GM19463 (cell line): ENCODE measurements around the gene DMC1.

Source experiments
- ATAC-seq: cut with Tn5 transposase; IDR thresholded peaks from one replicate; pipeline ENCODE4 v1.9.1; 2021; ENCODE audit warnings: mild to moderate bottlenecking, moderate library complexity; ENCODE audit not compliant: unreplicated experiment

Gene DMC1

GRCh38 chr22:38567531-38568285, 2.3 kb downstream of the DMC1 start:
- no peak for ATAC-seq

- ATAC-seq = no peak
Measured at GRCh38 chr22:38566726-38567504, 3.1 kb downstream of the DMC1 start.

DNA sequence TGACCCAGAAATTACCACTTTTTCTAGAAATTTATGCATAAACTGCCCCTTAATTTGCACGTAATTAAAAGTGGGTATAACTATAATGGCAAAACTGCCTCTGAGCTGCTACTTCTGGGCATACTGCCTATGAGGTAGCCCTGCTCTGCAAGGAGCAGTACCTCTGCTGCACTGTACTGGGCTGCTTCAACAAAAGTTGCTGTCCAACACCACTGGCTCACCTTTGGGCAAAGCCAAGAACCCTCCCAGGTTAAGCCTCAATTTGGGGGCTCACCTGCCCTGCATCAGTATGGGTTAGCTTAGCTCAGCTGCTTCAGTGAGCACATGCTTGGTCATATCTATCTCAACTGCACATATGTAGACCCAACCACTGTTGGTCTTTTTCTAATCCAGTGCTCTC, 4.5 kb downstream of the DMC1 start:
- no peak for ATAC-seq

GRCh38 chr22:38564669-38565068, 5.3 kb downstream of the DMC1 start:
- ATAC-seq = no peak

DNA sequence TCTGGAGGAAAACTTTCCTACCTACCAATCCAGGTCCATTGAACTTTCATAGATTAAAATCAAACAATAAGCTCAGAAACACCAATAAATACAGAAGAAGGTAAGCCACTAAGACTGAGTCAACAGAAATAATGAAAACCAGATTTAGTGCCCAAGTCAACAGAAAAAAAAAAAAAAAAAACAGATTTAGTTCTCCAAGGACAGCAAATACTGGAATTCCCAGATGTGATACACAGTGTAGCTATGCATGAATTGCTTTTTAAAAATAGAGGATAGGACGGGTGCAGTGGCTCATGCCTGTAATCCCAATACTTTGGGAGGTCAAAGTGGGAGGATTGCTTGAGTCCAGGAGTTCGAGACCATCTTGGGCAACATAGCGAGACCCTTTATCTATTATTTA, 15.7 kb downstream of the DMC1 start:
- no peak for ATAC-seq

- ATAC-seq = no peak
Measured at GRCh38 chr22:38549101-38549894, 20.7 kb downstream of the DMC1 start.

DNA sequence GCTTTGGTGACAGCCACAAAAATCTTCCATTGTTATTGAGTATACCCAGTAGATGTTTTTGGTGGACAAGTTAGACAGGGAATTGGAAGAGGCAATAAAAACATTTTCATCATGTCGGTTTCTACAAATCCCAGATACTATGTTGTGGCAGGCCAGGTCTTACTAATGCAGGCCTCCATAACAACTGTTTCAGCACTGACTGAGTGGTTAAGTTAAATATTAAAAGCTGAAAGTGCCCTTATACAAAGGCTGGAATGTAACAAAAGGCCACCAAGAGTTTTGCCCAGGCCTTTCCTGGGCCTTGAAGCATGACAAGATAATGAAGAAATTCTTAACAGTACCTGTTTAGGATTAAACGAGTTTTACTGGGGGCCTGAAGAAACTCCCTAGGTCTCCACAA, 29.3 kb downstream of the DMC1 start:
- no peak for ATAC-seq

GRCh38 chr22:38531251-38531938, 38.6 kb downstream of the DMC1 start:
- no peak for ATAC-seq

DNA sequence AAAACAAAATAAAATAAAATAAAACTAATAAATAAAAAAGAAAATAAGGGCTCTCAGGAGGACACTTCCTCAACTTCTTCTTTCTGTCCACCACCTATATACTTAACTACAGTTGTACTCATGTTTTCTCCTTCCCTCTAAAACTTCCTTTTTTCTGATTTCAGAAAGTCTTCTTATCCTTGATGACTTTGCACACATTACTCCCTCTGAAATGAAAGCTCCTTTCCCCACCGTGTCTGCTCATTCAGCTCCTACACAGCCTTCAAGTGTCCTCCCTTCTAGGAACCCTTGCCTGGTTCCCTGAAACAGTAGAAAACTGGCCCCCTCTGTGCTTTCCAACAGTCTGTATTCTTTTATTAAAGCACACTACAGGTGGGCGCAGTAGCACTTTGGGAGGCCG, 45.6 kb downstream of the DMC1 start:
- no peak for ATAC-seq

- ATAC-seq = no peak
Measured at GRCh38 chr22:38523479-38523878, 46.5 kb downstream of the DMC1 start.

DNA sequence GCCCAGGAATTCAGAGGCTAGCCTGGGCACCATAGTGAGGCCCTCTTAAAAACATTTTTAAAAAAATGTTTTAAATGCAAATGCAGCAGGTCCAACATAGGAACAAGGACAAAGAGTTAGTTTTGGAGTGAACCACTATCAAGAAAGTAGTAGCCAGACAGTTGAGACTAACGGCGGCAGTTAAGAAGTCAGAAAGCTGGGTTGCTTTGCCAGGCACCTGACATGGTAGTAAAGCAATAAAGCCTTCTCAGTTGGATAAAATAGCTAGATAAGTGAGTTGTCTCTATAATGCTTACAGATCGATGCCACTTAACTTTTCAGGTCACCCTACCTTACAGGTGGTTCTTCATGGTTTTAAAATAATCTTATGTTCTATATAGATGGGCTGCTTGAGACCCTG, 47.0 kb downstream of the DMC1 start:
- no peak for ATAC-seq

- ATAC-seq = no peak
Measured at GRCh38 chr22:38519453-38520250, 50.3 kb downstream of the DMC1 start.

GRCh38 chr22:38518620-38519019, 51.4 kb downstream of the DMC1 start:
- ATAC-seq = no peak

DNA sequence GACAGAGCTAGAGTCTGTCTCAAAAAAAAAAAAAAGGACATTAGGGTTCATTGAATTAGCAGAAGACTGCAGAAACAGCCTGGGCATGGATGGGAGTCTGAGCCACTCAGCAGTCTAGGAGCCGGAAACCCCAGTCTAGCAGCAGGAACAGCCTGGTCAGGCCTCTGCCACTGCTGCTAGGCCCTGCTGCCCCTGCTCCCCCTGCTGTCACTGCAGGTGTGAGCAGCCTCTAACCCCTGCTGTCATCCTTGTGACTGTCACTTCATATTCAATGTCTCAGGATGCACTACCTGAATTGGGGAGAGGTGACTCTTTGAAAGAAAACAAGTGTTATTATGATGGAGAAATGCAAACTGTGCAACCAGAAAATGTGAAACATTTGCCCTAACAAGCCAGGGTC, 56.9 kb downstream of the DMC1 start:
- no peak for ATAC-seq

DNA sequence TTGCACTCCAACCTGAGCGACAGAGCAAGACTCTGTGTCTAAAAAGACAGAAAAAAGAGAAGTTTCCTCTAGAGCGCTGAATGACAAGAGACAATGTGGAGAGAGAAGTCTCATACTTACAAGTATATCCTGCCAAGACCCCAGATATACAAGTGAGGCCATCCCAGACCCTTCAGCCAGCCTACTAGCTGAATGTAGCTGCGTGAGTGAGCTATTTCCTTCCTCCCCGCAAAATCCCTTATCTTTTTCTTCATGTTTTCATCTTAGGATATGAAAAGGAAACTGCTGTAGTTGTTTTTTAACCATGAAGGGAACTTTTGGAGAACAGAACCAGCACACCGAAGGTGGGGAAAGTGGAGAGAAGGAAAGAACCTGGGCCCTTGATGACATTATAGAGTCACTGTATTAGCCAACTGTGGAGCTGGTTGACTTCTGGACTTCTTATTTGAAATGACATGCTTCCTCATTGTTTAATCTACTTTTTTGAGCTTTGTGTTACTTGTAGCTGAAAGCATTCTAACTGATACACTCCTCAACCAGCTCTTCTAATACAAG, 59.5 kb downstream of the DMC1 start:
- ATAC-seq = no peak

DNA sequence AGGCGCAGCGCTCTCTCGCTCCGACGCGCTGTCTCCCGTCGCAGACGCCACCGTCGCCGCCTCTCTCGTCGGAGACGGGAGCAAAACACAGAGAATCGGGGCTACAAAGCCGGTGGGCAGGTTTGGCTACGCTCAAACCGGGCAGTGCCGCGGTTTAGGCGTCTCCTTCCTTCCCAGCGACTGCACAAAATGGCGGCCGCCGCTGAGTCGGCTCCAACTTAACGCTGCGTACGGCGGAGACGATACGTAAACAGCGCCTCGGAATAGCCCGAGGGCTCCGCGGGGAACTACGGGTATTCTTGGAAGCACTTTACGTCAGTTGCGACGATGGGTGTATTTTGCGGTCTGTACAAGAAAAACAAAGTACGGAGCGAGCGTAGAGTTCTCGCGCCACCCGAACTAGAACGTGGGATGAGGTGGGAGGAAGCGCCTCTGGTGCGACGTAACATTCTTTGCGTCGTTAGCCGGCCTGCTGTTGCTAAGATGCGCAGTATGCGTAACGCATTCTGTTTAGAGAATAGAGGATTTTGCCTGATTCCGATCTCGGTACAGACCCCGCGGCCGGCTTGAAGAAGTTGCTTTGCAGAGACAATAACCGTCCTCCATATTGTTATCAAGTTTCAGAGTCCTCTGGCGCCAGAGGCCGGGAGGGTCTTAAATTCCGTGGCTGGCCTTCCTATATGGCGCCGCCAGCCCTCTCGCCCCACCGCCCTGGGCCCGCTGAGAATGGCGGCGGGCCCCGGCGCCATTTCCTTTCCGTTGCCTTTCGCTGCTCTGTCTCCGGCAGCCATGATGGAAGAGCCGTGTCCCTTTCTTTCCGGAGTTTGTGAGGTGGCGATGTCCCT, 63.6 kb downstream of the DMC1 start, which contains the start of gene DDX17:
TSS of gene DDX17 (minus strand) at position 194 of the 845 bp plus-strand sequence.
- ATAC-seq = peak; percentile 68

DNA sequence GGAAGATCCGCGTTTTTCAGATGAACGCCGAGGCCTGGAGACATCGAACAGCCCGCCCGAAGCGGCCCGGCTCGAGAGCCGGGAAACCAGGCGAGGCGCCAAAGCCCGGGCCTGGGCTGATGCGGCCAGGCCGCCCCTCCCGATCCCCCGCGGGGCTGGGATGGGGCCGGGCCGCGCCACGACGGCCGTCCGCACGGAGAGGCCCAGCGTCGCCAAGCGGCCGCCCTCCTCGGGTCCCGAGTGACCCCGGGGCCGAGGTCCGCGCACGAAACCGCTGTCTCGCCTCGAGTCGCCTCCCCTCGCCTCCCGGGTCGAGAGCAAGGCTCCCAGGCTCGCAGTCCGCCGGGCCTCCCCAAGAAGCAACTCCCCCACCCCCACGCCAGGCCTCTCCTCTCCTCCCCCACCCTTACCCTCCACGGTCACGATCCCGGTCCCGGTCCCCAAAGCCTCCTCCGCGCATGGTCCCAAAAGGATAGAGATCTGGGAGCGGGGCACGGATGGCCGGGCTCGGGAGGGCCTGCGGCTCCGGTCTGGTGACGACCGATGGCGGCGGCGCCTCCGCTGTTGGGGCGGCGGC, 64.4 kb downstream of the DMC1 start:
- peak; percentile 31 for ATAC-seq

GRCh38 chr22:38504731-38505540, 65.0 kb downstream of the DMC1 start:
- ATAC-seq = no peak
